ENCODE measurements around the gene SH3RF3. TPM values are rescaled to one million over a fixed set of nuclear protein-coding genes. Genes with fewer than 3 reads are reported as not detected.

SH3RF3 gene
- total and polyA plus RNA-seq, 2 of the 13 experiments (the other 11 are each of a cell fraction or from before 2014, with no cell fraction given): 0.04 TPM; not detected in 1

DNA sequence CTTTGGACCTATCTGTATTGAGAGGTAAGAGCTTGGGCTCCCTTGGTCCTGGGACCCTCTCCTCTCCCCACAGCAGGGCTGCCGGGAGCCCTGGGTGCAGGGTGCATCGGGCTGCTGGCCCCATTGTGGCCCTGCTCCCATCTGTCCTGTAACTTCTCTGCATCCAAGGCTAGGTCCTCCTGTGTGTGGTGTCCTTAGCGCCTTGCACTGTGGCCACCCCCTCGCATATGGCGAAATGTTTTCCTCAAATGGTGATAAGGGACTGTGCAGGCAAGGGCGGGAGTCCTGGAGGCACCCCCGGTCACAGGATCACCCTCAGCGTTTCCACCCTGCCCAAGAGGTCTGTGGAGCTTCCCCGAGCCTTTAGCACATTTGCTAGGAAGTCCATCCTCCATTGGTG lies 208.2 kb downstream of the SH3RF3 start:
- Histone ChIP-seq H2AFZ (ENCODE audit: low read length) (no peak overlapping the region), H3K9me3 (ENCODE audit: low read length) (no peaks in the 10 kb centered on the region), H4K20me1 (ENCODE audit: insufficient read depth, low read length) (no peaks in the 10 kb centered on the region), H3K4me2 (ENCODE audit: low read depth, low read length) (no peak overlapping the region), H3K36me3 (replicated peaks in 1 of 2; ENCODE audit: control insufficient read depth in 1 of 2, insufficient read depth in 2 of 2, low read length in 2 of 2) (no peaks in the 10 kb centered on the region), H3K4me3 (replicated peaks in 1 of 3; ENCODE audit: insufficient read depth in 1 of 3, low read depth in 2 of 3, low read length in 3 of 3) (no peak overlapping the region), H3K9ac (ENCODE audit: insufficient read depth, low read depth, low read length) (no peak overlapping the region), H3K79me2 (ENCODE audit: insufficient read depth, low read length) (no peaks in the 10 kb centered on the region), H3K4me1 (ENCODE audit: insufficient read depth, low read length) (no peaks in the 10 kb centered on the region), H3K27ac (ENCODE audit: extremely low read length, insufficient read depth, low read length) (no peak overlapping the region), H3K27me3 (ENCODE audit: control insufficient read depth in 1 of 2, insufficient read depth in 2 of 2, low read length in 2 of 2) (peaks cover 0 to 7% of the 10 kb centered on the region in 2 experiments; a peak in 3 of 5 replicates)
- DNase-seq (ENCODE audit: low spot score) (no peak), ATAC-seq (no peak), FAIRE-seq (no peak)
- TF ChIP-seq NFE2L2 (IDR thresholded peaks at IDR 0.05; ENCODE audit: low read length) (no peak), ZNF703 (CRISPR knock-in tag; IDR thresholded peaks at IDR 0.05; ENCODE audit: borderline replicate concordance) (no peak), ZNF33B (CRISPR knock-in tag; IDR thresholded peaks at IDR 0.05) (no peak), HOXD1 (CRISPR knock-in tag; IDR thresholded peaks at IDR 0.05) (no peak), ZNF432 (CRISPR knock-in tag; IDR thresholded peaks at IDR 0.05; ENCODE audit: borderline replicate concordance) (no peak), SKI (IDR thresholded peaks at IDR 0.05; ENCODE audit: partially characterized antibody) (no peak)
- TF ChIP-seq, protein P1, sequence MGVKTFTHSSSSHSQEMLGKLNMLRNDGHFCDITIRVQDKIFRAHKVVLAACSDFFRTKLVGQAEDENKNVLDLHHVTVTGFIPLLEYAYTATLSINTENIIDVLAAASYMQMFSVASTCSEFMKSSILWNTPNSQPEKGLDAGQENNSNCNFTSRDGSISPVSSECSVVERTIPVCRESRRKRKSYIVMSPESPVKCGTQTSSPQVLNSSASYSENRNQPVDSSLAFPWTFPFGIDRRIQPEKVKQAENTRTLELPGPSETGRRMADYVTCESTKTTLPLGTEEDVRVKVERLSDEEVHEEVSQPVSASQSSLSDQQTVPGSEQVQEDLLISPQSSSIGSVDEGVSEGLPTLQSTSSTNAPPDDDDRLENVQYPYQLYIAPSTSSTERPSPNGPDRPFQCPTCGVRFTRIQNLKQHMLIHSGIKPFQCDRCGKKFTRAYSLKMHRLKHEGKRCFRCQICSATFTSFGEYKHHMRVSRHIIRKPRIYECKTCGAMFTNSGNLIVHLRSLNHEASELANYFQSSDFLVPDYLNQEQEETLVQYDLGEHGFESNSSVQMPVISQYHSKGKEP (CRISPR knock-in tag; IDR thresholded peaks at IDR 0.05): no peak
- BruUV-seq (replicated peaks): no TSS peak
- 52% methylated on average over 8 of the region's 9 CpGs for WGBS (ENCODE audit: low lambda C conversion rate)
- in situ Hi-C loops (cut with HindIII; ENCODE audit: extremely low pct_ligation_motif_present, low pct_unique_long_range_greater_than_20kb): no loop called here
- intact Hi-C loops (cut with micrococcal nuclease; ENCODE audit: unreplicated experiment): no loop called here
- ChIA-PET POLR2A (no interaction called here), CTCF (ENCODE audit: low intra/inter-chr PET ratio, low total read pairs) (no interaction called here)

DNA sequence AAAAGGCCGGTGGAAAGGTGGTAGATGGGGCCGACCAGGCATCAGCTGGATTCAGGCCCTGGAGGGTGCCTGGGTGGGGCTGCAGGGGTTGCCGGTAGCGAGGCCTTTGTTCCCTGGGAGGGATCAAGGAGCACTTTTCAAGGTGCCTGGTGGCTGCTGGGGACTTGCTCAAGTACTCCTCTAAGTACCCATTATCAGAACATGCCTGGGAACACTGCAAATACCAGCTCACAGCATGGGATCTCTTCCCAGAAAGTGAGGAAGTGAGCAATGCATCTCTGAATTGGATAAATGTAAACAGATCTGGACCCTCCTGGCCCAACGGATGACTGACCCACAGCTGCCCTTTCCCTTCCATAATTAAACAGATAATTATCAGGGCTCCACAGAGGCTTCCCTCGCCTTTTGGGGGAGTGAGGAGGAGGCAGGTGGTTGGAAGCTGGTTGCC lies 210.5 kb downstream of the SH3RF3 start:
- ChIA-PET CTCF (ENCODE audit: low intra/inter-chr PET ratio, low total read pairs) (no interaction called here), POLR2A (no interaction called here)
- H3K79me2 ChIP-seq (ENCODE audit: insufficient read depth, low read length): no peaks in the 10 kb centered on the region
- no peak overlapping the region for H3K4me2 ChIP-seq (ENCODE audit: low read depth, low read length)
- in situ Hi-C loops (cut with HindIII; ENCODE audit: extremely low pct_ligation_motif_present, low pct_unique_long_range_greater_than_20kb): no loop called here
- no peaks in the 10 kb centered on the region for H3K4me1 ChIP-seq (ENCODE audit: insufficient read depth, low read length)
- H4K20me1 ChIP-seq (ENCODE audit: insufficient read depth, low read length): no peaks in the 10 kb centered on the region
- H3K36me3 ChIP-seq (replicated peaks in 1 of 2; ENCODE audit: control insufficient read depth in 1 of 2, insufficient read depth in 2 of 2, low read length in 2 of 2): no peaks in the 10 kb centered on the region
- ATAC-seq (no peak), DNase-seq (ENCODE audit: low spot score) (no peak), FAIRE-seq (no peak)
- H3K27me3 ChIP-seq (ENCODE audit: control insufficient read depth in 1 of 2, insufficient read depth in 2 of 2, low read length in 2 of 2): peaks cover 0 to 7% of the 10 kb centered on the region in 2 experiments; a peak in 1 of 5 replicates
- no peak overlapping the region for H3K9ac ChIP-seq (ENCODE audit: insufficient read depth, low read depth, low read length)
- H2AFZ ChIP-seq (ENCODE audit: low read length): no peak overlapping the region
- no peak overlapping the region for H3K27ac ChIP-seq (ENCODE audit: extremely low read length, insufficient read depth, low read length)
- WGBS (ENCODE audit: low lambda C conversion rate): 32% methylated on average over 5 of the region's 6 CpGs
- no peak overlapping the region for H3K4me3 ChIP-seq (replicated peaks in 1 of 3; ENCODE audit: insufficient read depth in 1 of 3, low read depth in 2 of 3, low read length in 3 of 3)
- intact Hi-C loops (cut with micrococcal nuclease; ENCODE audit: unreplicated experiment): no loop called here
- H3K9me3 ChIP-seq (ENCODE audit: low read length): no peaks in the 10 kb centered on the region
- BruUV-seq (replicated peaks): no TSS peak
- TF ChIP-seq, protein P2, sequence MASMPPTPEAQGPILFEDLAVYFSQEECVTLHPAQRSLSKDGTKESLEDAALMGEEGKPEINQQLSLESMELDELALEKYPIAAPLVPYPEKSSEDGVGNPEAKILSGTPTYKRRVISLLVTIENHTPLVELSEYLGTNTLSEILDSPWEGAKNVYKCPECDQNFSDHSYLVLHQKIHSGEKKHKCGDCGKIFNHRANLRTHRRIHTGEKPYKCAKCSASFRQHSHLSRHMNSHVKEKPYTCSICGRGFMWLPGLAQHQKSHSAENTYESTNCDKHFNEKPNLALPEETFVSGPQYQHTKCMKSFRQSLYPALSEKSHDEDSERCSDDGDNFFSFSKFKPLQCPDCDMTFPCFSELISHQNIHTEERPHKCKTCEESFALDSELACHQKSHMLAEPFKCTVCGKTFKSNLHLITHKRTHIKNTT (CRISPR knock-in tag; IDR thresholded peaks at IDR 0.05): no peak
- TF ChIP-seq ZNF607 (CRISPR knock-in tag; IDR thresholded peaks at IDR 0.05; ENCODE audit: borderline replicate concordance) (no peak), ZBTB20 (CRISPR knock-in tag; IDR thresholded peaks at IDR 0.05; ENCODE audit: borderline replicate concordance, low read depth) (no peak), ZNF768 (CRISPR knock-in tag; IDR thresholded peaks at IDR 0.05) (no peak), RBM39 (IDR thresholded peaks at IDR 0.05; ENCODE audit: low read depth, low read length, poor library complexity, severe bottlenecking) (no peak), GTF3A (CRISPR knock-in tag; conservative IDR thresholded peaks at IDR 0.05) (no peak)
- TF ChIP-seq, protein P3, sequence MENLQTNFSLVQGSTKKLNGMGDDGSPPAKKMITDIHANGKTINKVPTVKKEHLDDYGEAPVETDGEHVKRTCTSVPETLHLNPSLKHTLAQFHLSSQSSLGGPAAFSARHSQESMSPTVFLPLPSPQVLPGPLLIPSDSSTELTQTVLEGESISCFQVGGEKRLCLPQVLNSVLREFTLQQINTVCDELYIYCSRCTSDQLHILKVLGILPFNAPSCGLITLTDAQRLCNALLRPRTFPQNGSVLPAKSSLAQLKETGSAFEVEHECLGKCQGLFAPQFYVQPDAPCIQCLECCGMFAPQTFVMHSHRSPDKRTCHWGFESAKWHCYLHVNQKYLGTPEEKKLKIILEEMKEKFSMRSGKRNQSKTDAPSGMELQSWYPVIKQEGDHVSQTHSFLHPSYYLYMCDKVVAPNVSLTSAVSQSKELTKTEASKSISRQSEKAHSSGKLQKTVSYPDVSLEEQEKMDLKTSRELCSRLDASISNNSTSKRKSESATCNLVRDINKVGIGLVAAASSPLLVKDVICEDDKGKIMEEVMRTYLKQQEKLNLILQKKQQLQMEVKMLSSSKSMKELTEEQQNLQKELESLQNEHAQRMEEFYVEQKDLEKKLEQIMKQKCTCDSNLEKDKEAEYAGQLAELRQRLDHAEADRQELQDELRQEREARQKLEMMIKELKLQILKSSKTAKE (CRISPR knock-in tag; IDR thresholded peaks at IDR 0.05; ENCODE audit: borderline replicate concordance): no peak
